Mesenchymal stem cell (in vitro differentiated cells and primary cell): ENCODE results near the gene CERKL.

ENCODE experiments used
- DNase-seq: peaks from one replicate; pipeline ENCODE4 v3.0.0-alpha.2; 2013
- H2AFZ ChIP-seq: one replicate; pipeline ENCODE4 v1.6.1; 2013; ENCODE audit warnings: low read depth, mild to moderate bottlenecking, control low read depth, inconsistent platforms, low read length, moderate library complexity
- H2AK5ac ChIP-seq: 2 replicates; pipeline ENCODE4 v1.6.1; 2013; ENCODE audit warnings: low read length, moderate library complexity, mild to moderate bottlenecking, inconsistent platforms; ENCODE audit not compliant: severe bottlenecking
- H2BK120ac ChIP-seq: one replicate; pipeline ENCODE4 v1.6.1; 2013; ENCODE audit warnings: low read depth, mild to moderate bottlenecking, inconsistent platforms, low read length, moderate library complexity
- H2BK12ac ChIP-seq, 2 experiments: one replicate each; pipeline ENCODE4 v1.6.1; 2013; ENCODE audit warnings: inconsistent platforms in 2 of 2, low read length in 2 of 2, mild to moderate bottlenecking in 2 of 2, moderate library complexity in 2 of 2, control low read depth in 1 of 2
- H2BK15ac ChIP-seq: one replicate; pipeline ENCODE4 v1.6.1; 2013; ENCODE audit warnings: mild to moderate bottlenecking, low read depth, inconsistent platforms; ENCODE audit not compliant: poor library complexity, severe bottlenecking
- H2BK5ac ChIP-seq: 2 replicates; pipeline ENCODE4 v1.6.1; 2013; ENCODE audit warnings: low read depth, mild to moderate bottlenecking, low read length, control low read depth, inconsistent platforms; ENCODE audit not compliant: poor library complexity, severe bottlenecking
- H3K14ac ChIP-seq, 2 experiments: one replicate each; pipeline ENCODE4 v1.6.1; 2013; ENCODE audit warnings: inconsistent platforms in 2 of 2, low read length in 2 of 2, control low read depth in 1 of 2, mild to moderate bottlenecking in 1 of 2, moderate library complexity in 1 of 2
- H3K18ac ChIP-seq, 2 experiments: one replicate each; pipeline ENCODE4 v1.6.1; 2013; ENCODE audit warnings: inconsistent platforms in 2 of 2, low read length in 2 of 2, control low read depth in 1 of 2, low read depth in 1 of 2, mild to moderate bottlenecking in 1 of 2
- H3K23ac ChIP-seq, 2 experiments: one replicate each; pipeline ENCODE4 v1.6.1; 2013; ENCODE audit warnings: inconsistent platforms in 2 of 2, low read length in 2 of 2, mild to moderate bottlenecking in 2 of 2, moderate library complexity in 2 of 2, control low read depth in 1 of 2
- H3K27ac ChIP-seq: 2 replicates; pipeline ENCODE4 v1.5.1; 2013; ENCODE audit warnings: mild to moderate bottlenecking, moderate library complexity, low read length, control low read depth, inconsistent platforms; ENCODE audit not compliant: poor library complexity, severe bottlenecking
- H3K27me3 ChIP-seq, 2 experiments: 2 replicates each; pipeline versions ENCODE4 v1.6.1 to v1.7.0; 2013; ENCODE audit warnings: low read length in 2 of 2, mild to moderate bottlenecking in 2 of 2, moderate library complexity in 2 of 2, control low read depth in 1 of 2, inconsistent platforms in 1 of 2; ENCODE audit not compliant: control insufficient read depth in 1 of 2, insufficient read depth in 1 of 2
- H3K36me3 ChIP-seq, 2 experiments: 2 replicates each; pipeline versions ENCODE4 v1.6.1 to v1.7.0; 2013; ENCODE audit warnings: low read length in 2 of 2, control low read depth in 1 of 2, inconsistent platforms in 1 of 2, low read depth in 1 of 2, mild to moderate bottlenecking in 1 of 2; ENCODE audit not compliant: insufficient read depth in 2 of 2, control insufficient read depth in 1 of 2
- H3K4ac ChIP-seq, 2 experiments: one replicate each; pipeline ENCODE4 v1.6.1; 2013; ENCODE audit warnings: inconsistent platforms in 2 of 2, low read length in 2 of 2, mild to moderate bottlenecking in 2 of 2, moderate library complexity in 2 of 2, control low read depth in 1 of 2, low read depth in 1 of 2
- H3K4me1 ChIP-seq: 2 replicates; pipeline ENCODE4 v1.6.1; 2013; ENCODE audit warnings: low read depth, low read length, control low read depth; ENCODE audit not compliant: control insufficient read depth, insufficient read depth
- H3K4me2 ChIP-seq: 2 replicates; pipeline ENCODE4 v1.6.1; 2013; ENCODE audit warnings: low read length, mild to moderate bottlenecking, inconsistent platforms; ENCODE audit not compliant: poor library complexity, severe bottlenecking
- H3K4me3 ChIP-seq, 2 experiments: 2 replicates each; pipeline versions ENCODE4 v1.5.1 to v1.7.0; 2013; ENCODE audit warnings: low read length in 2 of 2, mild to moderate bottlenecking in 2 of 2, control low read depth in 1 of 2, low read depth in 1 of 2; ENCODE audit not compliant: insufficient read depth in 1 of 2
- H3K79me1 ChIP-seq: replicated peaks from 2 replicates; pipeline ENCODE4 v1.6.1; 2013; ENCODE audit warnings: mild to moderate bottlenecking, control low read depth, low read length, inconsistent platforms; ENCODE audit not compliant: poor library complexity, severe bottlenecking
- H3K9ac ChIP-seq: 2 replicates; pipeline ENCODE4 v1.7.0; 2013; ENCODE audit warnings: mild to moderate bottlenecking, low read length, moderate library complexity
- H3K9me3 ChIP-seq: 2 replicates; pipeline ENCODE4 v1.7.0; 2013; ENCODE audit warnings: mild to moderate bottlenecking, low read length; ENCODE audit not compliant: control insufficient read depth
- H4K8ac ChIP-seq: one replicate; pipeline ENCODE4 v1.6.1; 2013; ENCODE audit warnings: inconsistent platforms, mild to moderate bottlenecking, low read length, moderate library complexity
- H4K91ac ChIP-seq: one replicate; pipeline ENCODE4 v1.6.1; 2013; ENCODE audit warnings: mild to moderate bottlenecking, low read length, inconsistent platforms
- WGBS: methylation state at CpG from one replicate; pipeline ENCODE4 v1.1.7; 2013; ENCODE audit warnings: mixed read lengths; 5-methylcytosine and 5-hydroxymethylcytosine counted together

Gene CERKL

DNA sequence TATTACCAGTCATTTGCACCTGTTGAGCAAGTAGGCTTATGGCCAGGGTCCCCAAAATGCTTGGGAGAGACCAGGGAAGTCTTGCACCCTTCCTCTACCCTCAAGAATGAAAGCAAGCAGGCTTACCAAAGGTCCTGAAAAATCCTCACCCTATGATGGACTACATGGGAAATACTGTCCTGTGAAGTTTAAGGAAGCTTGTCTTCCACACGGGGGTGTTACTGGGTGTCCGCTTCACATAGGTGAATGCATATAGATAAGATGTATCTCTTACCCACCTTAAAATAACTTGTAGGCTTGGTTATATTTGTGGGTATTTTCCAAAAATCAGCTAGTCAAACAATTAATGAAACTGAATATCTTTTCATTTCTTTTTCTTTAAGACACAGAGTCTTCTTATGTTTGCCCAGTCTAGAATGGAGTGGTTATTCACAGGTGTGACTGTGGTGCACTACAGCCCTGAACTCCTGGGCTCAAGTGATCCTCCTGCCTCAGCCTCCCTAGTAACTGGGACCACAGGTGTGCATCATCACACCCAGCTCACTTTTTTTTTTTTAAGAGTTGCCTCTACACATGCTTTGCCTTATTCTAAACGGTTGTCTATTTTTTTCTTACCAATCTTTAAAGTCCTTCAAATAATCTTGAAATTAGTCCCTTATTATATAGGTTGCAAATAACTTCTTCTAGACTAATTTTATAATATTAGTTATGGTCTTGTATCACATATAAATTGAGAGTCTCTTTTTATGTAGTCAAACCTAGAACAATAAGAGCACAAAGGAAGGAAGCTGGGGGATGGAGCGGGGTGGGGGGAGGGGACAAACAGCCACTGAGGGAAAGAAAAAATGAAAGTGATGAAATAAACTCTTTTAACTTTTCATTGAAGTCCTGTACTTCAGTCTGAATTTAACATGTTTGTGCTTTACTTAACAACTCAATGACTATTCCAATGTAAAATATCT is 49.0 kb downstream of the CERKL start:
- H3K27me3 ChIP-seq, result peaks cover 0 to 6% of the 10 kb centered on the region in 2 experiments
- no peaks in the 10 kb centered on the region for H3K4me1 ChIP-seq
- H3K36me3 ChIP-seq, result no peaks in the 10 kb centered on the region
- peaks cover 7% of the 10 kb centered on the region for H3K9me3 ChIP-seq
- H4K8ac ChIP-seq, result no peak overlapping the region
- no peak overlapping the region for H3K23ac ChIP-seq
- no peak overlapping the region for H2BK12ac ChIP-seq
- no peak overlapping the region for H2BK5ac ChIP-seq
- H3K4me2 ChIP-seq, result no peak overlapping the region
- H2BK120ac ChIP-seq, result no peak overlapping the region
- no peak overlapping the region for H3K14ac ChIP-seq
- H3K4me3 ChIP-seq, result no peak overlapping the region
- no peak overlapping the region for H2AFZ ChIP-seq
- H3K27ac ChIP-seq, result no peak overlapping the region
- no peak overlapping the region for H2BK15ac ChIP-seq
- H2AK5ac ChIP-seq, result no peak overlapping the region
- no peak overlapping the region for H4K91ac ChIP-seq
- H3K18ac ChIP-seq, result no peak overlapping the region
- no peak for DNase-seq
- H3K4ac ChIP-seq, result no peak overlapping the region
- no peaks in the 10 kb centered on the region for H3K79me1 ChIP-seq
- no peak overlapping the region for H3K9ac ChIP-seq
- WGBS, result no CpG with 5 or more reads among the region's 4 CpGs

GRCh38 chr2:181605889-181606837 is 50.7 kb downstream of the CERKL start:
- peaks cover 0 to 6% of the 10 kb centered on the region in 2 experiments for H3K27me3 ChIP-seq

DNA sequence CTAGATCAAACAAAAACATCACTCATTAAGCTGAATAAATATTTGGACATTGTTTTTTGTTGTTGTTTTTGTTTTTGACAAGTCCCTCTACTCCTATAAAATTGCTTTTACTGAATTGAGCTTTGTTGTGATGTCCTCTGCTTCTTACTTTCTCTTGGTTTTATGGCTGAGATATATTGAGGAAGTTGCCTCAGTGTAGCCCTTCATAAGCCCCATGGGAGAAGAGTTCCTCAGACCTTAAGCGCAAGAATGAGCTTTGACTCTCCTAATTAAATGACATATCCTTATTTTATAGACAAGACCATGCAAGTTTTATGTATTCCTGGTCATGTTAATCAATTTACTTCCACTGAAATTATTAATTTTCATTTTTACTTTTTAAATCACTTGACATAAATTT is 54.9 kb downstream of the CERKL start:
- Histone ChIP-seq H3K4me2 (no peak overlapping the region), H3K23ac (no peak overlapping the region), H3K79me1 (no peaks in the 10 kb centered on the region), H2BK5ac (no peak overlapping the region), H3K9ac (no peak overlapping the region), H3K27me3 (peaks cover 0 to 9% of the 10 kb centered on the region in 2 experiments), H3K4me1 (no peaks in the 10 kb centered on the region), H2BK120ac (no peak overlapping the region), H3K4me3 (no peak overlapping the region), H3K27ac (no peak overlapping the region), H3K14ac (no peak overlapping the region), H2AK5ac (no peak overlapping the region), H2AFZ (no peak overlapping the region), H2BK15ac (no peak overlapping the region), H3K4ac (no peak overlapping the region), H3K36me3 (no peaks in the 10 kb centered on the region), H3K9me3 (peaks cover 7% of the 10 kb centered on the region), H2BK12ac (no peak overlapping the region), H4K8ac (no peak overlapping the region), H3K18ac (no peak overlapping the region), H4K91ac (no peak overlapping the region)
- DNase-seq, result no peak
- no CpG with 5 or more reads among the region's 1 CpG for WGBS

More at GRCh38 chr2:181605889-181606837, 50.7 kb downstream of the CERKL start:
- H3K36me3 ChIP-seq, result no peaks in the 10 kb centered on the region
- H3K14ac ChIP-seq, result no peak overlapping the region
- no peak overlapping the region for H3K4ac ChIP-seq
- H3K23ac ChIP-seq, result no peak overlapping the region
- H2BK5ac ChIP-seq, result no peak overlapping the region
- H3K9ac ChIP-seq, result no peak overlapping the region
- H2AFZ ChIP-seq, result no peak overlapping the region
- H3K4me2 ChIP-seq, result no peak overlapping the region
- H2BK15ac ChIP-seq, result no peak overlapping the region
- H3K9me3 ChIP-seq, result peaks cover 7% of the 10 kb centered on the region
- no peak overlapping the region for H4K8ac ChIP-seq
- no peaks in the 10 kb centered on the region for H3K79me1 ChIP-seq
- no peaks in the 10 kb centered on the region for H3K4me1 ChIP-seq
- no peak overlapping the region for H2BK12ac ChIP-seq
- H2AK5ac ChIP-seq, result no peak overlapping the region
- H2BK120ac ChIP-seq, result no peak overlapping the region
- H3K4me3 ChIP-seq, result no peak overlapping the region
- H3K18ac ChIP-seq, result no peak overlapping the region
- DNase-seq, result no peak
- H4K91ac ChIP-seq, result no peak overlapping the region
- H3K27ac ChIP-seq, result no peak overlapping the region
- WGBS, result 94% methylated on average over 1 of the region's 3 CpGs

DNA sequence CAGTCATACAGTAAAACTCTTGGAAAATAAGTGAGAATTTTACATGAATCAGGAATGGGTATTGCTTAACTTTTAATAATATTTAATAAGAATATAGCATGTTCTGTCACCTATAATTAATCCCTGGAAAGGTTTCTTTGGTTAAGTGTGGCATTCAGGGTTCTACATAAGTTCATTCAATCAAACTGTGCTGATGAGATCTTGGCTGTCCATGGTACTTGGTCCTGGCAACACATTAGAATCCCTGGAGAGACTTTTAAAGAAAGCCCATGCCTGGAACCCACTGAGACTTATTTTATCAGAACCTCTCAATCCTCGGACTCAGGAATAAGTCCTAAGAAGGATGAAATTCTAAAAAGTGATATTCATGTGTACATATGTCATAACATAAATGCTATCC is 60.3 kb downstream of the CERKL start:
- Histone ChIP-seq H3K27me3 (peaks cover 0 to 3% of the 10 kb centered on the region in 2 experiments), H2AFZ (no peak overlapping the region), H2AK5ac (no peak overlapping the region), H3K14ac (no peak overlapping the region), H3K4me2 (no peak overlapping the region), H3K79me1 (no peaks in the 10 kb centered on the region), H3K4ac (no peak overlapping the region), H3K23ac (no peak overlapping the region), H3K36me3 (no peaks in the 10 kb centered on the region), H2BK15ac (no peak overlapping the region), H4K8ac (no peak overlapping the region), H3K18ac (no peak overlapping the region), H3K27ac (no peak overlapping the region), H4K91ac (no peak overlapping the region), H3K9ac (no peak overlapping the region), H3K4me3 (no peak overlapping the region), H2BK12ac (no peak overlapping the region), H2BK120ac (no peak overlapping the region), H3K4me1 (no peaks in the 10 kb centered on the region), H2BK5ac (no peak overlapping the region), H3K9me3 (no peaks in the 10 kb centered on the region)
- no CpG with 5 or more reads among the region's 1 CpG for WGBS
- DNase-seq, result no peak
